ENCODE measurements around the gene PRR11.
A peak's percentile ranks its signal among the peaks of the same experiment; 100 is the strongest.
"Not testable (repeated sequence)": the region's sequence is repeated elsewhere in the genome, so short reads cannot be mapped to it uniquely, and the experiment has no call there.

PRR11 gene

GRCh38 chr17:59152925-59153324 lies 2.6 kb upstream of the PRR11 start:
- DNase-seq, result no peak

GRCh38 chr17:59154292-59154720 lies 1.2 kb upstream of the PRR11 start:
- DNase-seq, result peak; percentile 32 to 48 (median 35)

- peak in 2 of 3 donors; percentile 97 to 98 for DNase-seq
Measured at GRCh38 chr17:59154721-59155438, 666 bp upstream of the PRR11 start, which contains the start of gene SKA2. Gene SKA2, minus strand, starts transcription at chr17:59155186. Its CDS starts 23 bp downstream, at chr17:59155163.

- DNase-seq, result peak; percentile 24 to 31 (median 24)
Measured at GRCh38 chr17:59160157-59161025, 4.8 kb downstream of the PRR11 start.

- DNase-seq, result no peak
Measured at GRCh38 chr17:59161477-59161876, 5.9 kb downstream of the PRR11 start.

- DNase-seq, result peak; percentile 40 to 42 (median 42)
Measured at GRCh38 chr17:59165933-59166342, 10.4 kb downstream of the PRR11 start.

GRCh38 chr17:59167571-59168001 lies 12.0 kb downstream of the PRR11 start:
- peak; percentile 79 to 88 (median 81) for DNase-seq

- DNase-seq, result no peak
Measured at GRCh38 chr17:59172436-59173004, 17.0 kb downstream of the PRR11 start.

- no peak for DNase-seq
Measured at GRCh38 chr17:59174671-59175070, 19.1 kb downstream of the PRR11 start.

GRCh38 chr17:59175076-59175475 lies 19.5 kb downstream of the PRR11 start:
- no peak for DNase-seq

- no peak for DNase-seq
Measured at GRCh38 chr17:59178266-59178985, 22.9 kb downstream of the PRR11 start.

GRCh38 chr17:59179601-59180000 lies 24.1 kb downstream of the PRR11 start:
- not testable (repeated sequence) for DNase-seq

- DNase-seq, result no peak
Measured at GRCh38 chr17:59180626-59181025, 25.1 kb downstream of the PRR11 start.

- DNase-seq, result no peak
Measured at GRCh38 chr17:59181481-59181880, 25.9 kb downstream of the PRR11 start.

GRCh38 chr17:59185997-59186396 lies 30.5 kb downstream of the PRR11 start:
- no peak for DNase-seq

GRCh38 chr17:59186850-59187249 lies 31.3 kb downstream of the PRR11 start:
- DNase-seq, result no peak

- DNase-seq, result no peak
Measured at GRCh38 chr17:59190806-59191205, 35.3 kb downstream of the PRR11 start.

GRCh38 chr17:59193336-59193862 lies 37.9 kb downstream of the PRR11 start:
- no peak for DNase-seq

GRCh38 chr17:59199398-59199797 lies 43.9 kb downstream of the PRR11 start:
- no peak for DNase-seq

GRCh38 chr17:59202320-59202719 lies 46.8 kb downstream of the PRR11 start:
- DNase-seq, result no peak

- no peak for DNase-seq
Measured at GRCh38 chr17:59219370-59219769, 63.8 kb downstream of the PRR11 start.

GRCh38 chr17:59219992-59220327 lies 64.4 kb downstream of the PRR11 start:
- DNase-seq, result no peak
